Activated CD8-positive, alpha-beta T cell treated with anti-CD3 and anti-CD28 coated beads for 36 hours (primary cell): ENCODE data around the gene PPP3R2. TPM values are rescaled to one million over a fixed set of nuclear protein-coding genes. Genes with fewer than 3 reads are reported as not detected.

ENCODE experiments used
- ATAC-seq: fragments of 200-7000 bp; cut with Tn5 transposase; one replicate; pipeline ENCODE4 v1.10.0; 2021; ENCODE audit warnings: mild to moderate bottlenecking, moderate library complexity
- CTCF ChIA-PET: fragments of 350-600 bp; sonication (Branson Sonifier 250); formaldehyde crosslinking; loops from one replicate; lab custom pipeline; 2021; ENCODE audit warnings: antibody characterized with exemption; lab: Charles Lee
- POLR2A ChIA-PET: fragments of 350-600 bp; sonication (Branson Sonifier 250); formaldehyde crosslinking; loops from one replicate; lab custom pipeline; 2021; ENCODE audit warnings: antibody characterized with exemption; lab: Charles Lee
- DNase-seq: peaks from one replicate; pipeline ENCODE4 v3.0.0-alpha.2; 2020
- H3K27ac Mint-ChIP-seq: one replicate; pipeline ENCODE4 v1.8.0; 2021; ENCODE audit warnings: mild to moderate bottlenecking, mixed read lengths
- H3K27me3 Mint-ChIP-seq: one replicate; pipeline ENCODE4 v1.8.0; 2021; ENCODE audit warnings: mixed read lengths
- H3K36me3 Mint-ChIP-seq: one replicate; pipeline ENCODE4 v1.8.0; 2021; ENCODE audit warnings: low read depth, mixed read lengths
- H3K4me1 Mint-ChIP-seq: one replicate; pipeline ENCODE4 v1.8.0; 2021; ENCODE audit warnings: low read depth, mixed read lengths
- H3K4me3 Mint-ChIP-seq: one replicate; pipeline ENCODE4 v1.8.0; 2021; ENCODE audit warnings: mild to moderate bottlenecking, moderate library complexity, mixed read lengths
- H3K9me3 Mint-ChIP-seq: one replicate; pipeline ENCODE4 v1.8.0; 2021; ENCODE audit warnings: mixed read lengths
- CTCF ChIP-seq: fragments of 200-600 bp; IDR thresholded peaks from one replicate; pipeline ENCODE4 v1.8.0; 2022; ENCODE audit warnings: antibody characterized with exemption, mild to moderate bottlenecking
- intact Hi-C: fragments of 100-400 bp; cut with micrococcal nuclease; formaldehyde crosslinking; loops from one replicate; pipeline ENCODE4 v1.10.0; 2022
- total RNA-seq, 2 experiments: library from RNA; stranded (reverse); gene quantifications; one replicate each; pipeline ENCODE4 v1.2.3, GENCODE V29; 2021

PPP3R2 gene
- total RNA-seq, 2 experiments from 2014 or later: not detected

GRCh38 chr9:101626295-101626694, 31.5 kb upstream of the PPP3R2 start:
- H3K27ac Mint-ChIP-seq: no peak overlapping the region
- intact Hi-C loops: no loop called here
- H3K27me3 Mint-ChIP-seq: peaks cover 3% of the 10 kb centered on the region
- CTCF ChIA-PET: interaction anchor here (1.1 kb wide), 1 partner anchor 25 kb away, joined by 4 read pairs; no protein-coding TSS in a partner anchor
- peak; percentile 33 for DNase-seq
- H3K4me3 Mint-ChIP-seq: no peak overlapping the region
- ATAC-seq: no peak
- H3K9me3 Mint-ChIP-seq: no peaks in the 10 kb centered on the region
- no peaks in the 10 kb centered on the region for H3K36me3 Mint-ChIP-seq
- no peak for TF ChIP-seq CTCF
- POLR2A ChIA-PET: interaction anchor here (0.8 kb wide), 1 partner anchor 12 kb away, joined by 3 read pairs; no protein-coding TSS in a partner anchor
- no peaks in the 10 kb centered on the region for H3K4me1 Mint-ChIP-seq

GRCh38 chr9:101625876-101626275, 31.1 kb upstream of the PPP3R2 start:
- Mint-ChIP-seq H3K9me3 (no peaks in the 10 kb centered on the region), H3K4me3 (no peak overlapping the region), H3K36me3 (no peaks in the 10 kb centered on the region), H3K27ac (no peak overlapping the region), H3K4me1 (no peaks in the 10 kb centered on the region), H3K27me3 (peaks cover 3% of the 10 kb centered on the region)
- ATAC-seq (no peak), DNase-seq (no peak)
- CTCF ChIA-PET: interaction anchor here (1.1 kb wide), 1 partner anchor 25 kb away, joined by 4 read pairs; no protein-coding TSS in a partner anchor
- POLR2A ChIA-PET: interaction anchor here (0.8 kb wide), 1 partner anchor 13 kb away, joined by 3 read pairs; no protein-coding TSS in a partner anchor
- no peak for TF ChIP-seq CTCF
- intact Hi-C loops: no loop called here

GRCh38 chr9:101620452-101620851, 25.7 kb upstream of the PPP3R2 start:
- ChIA-PET CTCF (interaction anchor here (1.7 kb wide), 1 partner anchor 15 kb away, joined by 5 read pairs; no protein-coding TSS in a partner anchor), POLR2A (no interaction called here)
- DNase-seq (no peak), ATAC-seq (no peak)
- no peaks in the 10 kb centered on the region for H3K4me1 Mint-ChIP-seq
- no peak overlapping the region for H3K4me3 Mint-ChIP-seq
- TF ChIP-seq CTCF: no peak
- no peak overlapping the region for H3K27ac Mint-ChIP-seq
- H3K27me3 Mint-ChIP-seq: peaks cover 3% of the 10 kb centered on the region
- intact Hi-C loops: no loop called here
- no peaks in the 10 kb centered on the region for H3K36me3 Mint-ChIP-seq
- no peaks in the 10 kb centered on the region for H3K9me3 Mint-ChIP-seq

GRCh38 chr9:101618698-101619097, 23.9 kb upstream of the PPP3R2 start:
- DNase-seq (no peak), ATAC-seq (no peak)
- ChIA-PET POLR2A (no interaction called here), CTCF (no interaction called here)
- Mint-ChIP-seq H3K4me1 (no peaks in the 10 kb centered on the region), H3K27ac (no peak overlapping the region), H3K36me3 (no peaks in the 10 kb centered on the region), H3K9me3 (no peaks in the 10 kb centered on the region), H3K27me3 (peaks cover 3% of the 10 kb centered on the region), H3K4me3 (no peak overlapping the region)
- intact Hi-C loops: no loop called here
- no peak for TF ChIP-seq CTCF

GRCh38 chr9:101605547-101605946, 10.8 kb upstream of the PPP3R2 start:
- H3K4me1 Mint-ChIP-seq: no peaks in the 10 kb centered on the region
- intact Hi-C loops: no loop called here
- no peaks in the 10 kb centered on the region for H3K36me3 Mint-ChIP-seq
- H3K27me3 Mint-ChIP-seq: no peaks in the 10 kb centered on the region
- ATAC-seq: no peak
- DNase-seq: no peak
- H3K4me3 Mint-ChIP-seq: no peak overlapping the region
- H3K9me3 Mint-ChIP-seq: no peaks in the 10 kb centered on the region
- CTCF ChIA-PET: no interaction called here
- H3K27ac Mint-ChIP-seq: no peak overlapping the region
- no peak for TF ChIP-seq CTCF
- POLR2A ChIA-PET: no interaction called here
